ENCODE results near the gene GARS1. TPM values are rescaled to one million over a fixed set of nuclear protein-coding genes. Genes with fewer than 3 reads are reported as not detected.

The GARS1 gene
- total RNA-seq, 4 donors from 2014 or later = 33.5 to 71.2 (median 58.1) TPM

DNA sequence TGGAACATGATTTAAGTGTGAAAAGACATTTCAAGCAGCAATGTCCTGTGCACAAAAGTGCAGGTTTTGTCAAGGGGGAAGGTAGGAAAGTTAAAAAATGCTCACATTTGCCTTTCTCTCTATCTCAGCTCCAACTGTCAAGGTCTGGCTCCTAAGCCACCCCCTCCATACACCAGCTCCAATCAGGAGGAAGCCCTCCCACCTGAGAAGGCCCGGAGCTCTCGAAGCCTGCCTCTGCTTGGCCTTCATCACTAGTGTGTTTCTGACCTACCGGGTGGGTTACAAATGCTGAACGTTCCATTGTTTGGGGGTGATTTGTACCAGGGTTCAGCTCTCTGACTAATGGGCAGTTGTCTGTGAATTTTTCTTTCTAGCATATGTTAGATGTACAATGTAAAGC lies 73.4 kb downstream of the GARS1 start:
- intact Hi-C loops (cut with DNase I; ENCODE audit: low total_unique reads) = no loop called here
- Histone ChIP-seq H3K27ac (no peak overlapping the region), H3K4me3 (no peak overlapping the region), H3K4me1 (no peaks in the 10 kb centered on the region), H3K9me3 (no peaks in the 10 kb centered on the region), H3K36me3 (no peaks in the 10 kb centered on the region), H3K27me3 (no peaks in the 10 kb centered on the region)
- TF ChIP-seq POLR2A (IDR thresholded peaks at IDR 0.05) = no peak
- TF ChIP-seq, protein P1, sequence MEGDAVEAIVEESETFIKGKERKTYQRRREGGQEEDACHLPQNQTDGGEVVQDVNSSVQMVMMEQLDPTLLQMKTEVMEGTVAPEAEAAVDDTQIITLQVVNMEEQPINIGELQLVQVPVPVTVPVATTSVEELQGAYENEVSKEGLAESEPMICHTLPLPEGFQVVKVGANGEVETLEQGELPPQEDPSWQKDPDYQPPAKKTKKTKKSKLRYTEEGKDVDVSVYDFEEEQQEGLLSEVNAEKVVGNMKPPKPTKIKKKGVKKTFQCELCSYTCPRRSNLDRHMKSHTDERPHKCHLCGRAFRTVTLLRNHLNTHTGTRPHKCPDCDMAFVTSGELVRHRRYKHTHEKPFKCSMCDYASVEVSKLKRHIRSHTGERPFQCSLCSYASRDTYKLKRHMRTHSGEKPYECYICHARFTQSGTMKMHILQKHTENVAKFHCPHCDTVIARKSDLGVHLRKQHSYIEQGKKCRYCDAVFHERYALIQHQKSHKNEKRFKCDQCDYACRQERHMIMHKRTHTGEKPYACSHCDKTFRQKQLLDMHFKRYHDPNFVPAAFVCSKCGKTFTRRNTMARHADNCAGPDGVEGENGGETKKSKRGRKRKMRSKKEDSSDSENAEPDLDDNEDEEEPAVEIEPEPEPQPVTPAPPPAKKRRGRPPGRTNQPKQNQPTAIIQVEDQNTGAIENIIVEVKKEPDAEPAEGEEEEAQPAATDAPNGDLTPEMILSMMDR (IDR thresholded peaks at IDR 0.05) = no peak
- DNase-seq = no peak

DNA sequence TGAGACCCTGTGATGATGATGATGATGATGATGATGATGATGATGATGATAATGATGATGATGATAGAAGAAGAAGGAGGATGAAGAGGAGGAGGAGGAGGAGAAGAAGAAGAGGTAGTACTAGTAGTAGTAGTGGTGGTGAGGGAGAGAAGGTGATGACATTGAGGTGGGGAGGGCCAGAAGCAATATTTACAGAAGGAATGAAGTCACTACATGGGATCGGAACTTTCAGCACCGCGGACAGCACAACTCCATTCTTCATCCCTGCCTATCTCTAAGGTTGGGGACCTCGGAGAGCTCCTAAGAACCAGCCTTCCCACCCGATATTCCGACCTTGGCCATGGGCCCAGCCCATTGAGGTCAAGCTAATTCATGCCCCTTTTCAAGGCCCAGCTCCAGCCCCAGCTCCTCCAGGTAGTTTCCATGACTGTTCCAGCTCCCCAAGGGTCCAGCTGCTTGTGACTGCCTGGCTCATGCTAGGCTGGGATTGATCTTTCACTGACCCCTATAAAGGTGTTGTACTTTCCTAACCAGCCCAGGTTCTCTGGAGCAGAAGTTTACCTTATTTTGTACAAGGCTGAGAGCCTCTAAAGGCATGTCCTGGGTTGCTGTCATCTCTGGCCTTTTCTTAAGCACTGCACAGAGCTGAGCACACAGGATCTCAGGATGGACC lies 77.3 kb downstream of the GARS1 start:
- TF ChIP-seq POLR2A (IDR thresholded peaks at IDR 0.05) = no peak
- TF ChIP-seq, protein P1 (IDR thresholded peaks at IDR 0.05) = no peak
- DNase-seq = no peak
- intact Hi-C loops (cut with DNase I; ENCODE audit: low total_unique reads) = no loop called here

GRCh38 chr7:30674420-30674819 lies 79.7 kb downstream of the GARS1 start:
- DNase-seq = no peak
- intact Hi-C loops (cut with DNase I; ENCODE audit: low total_unique reads) = no loop called here
- no peaks in the 10 kb centered on the region for H3K9me3 ChIP-seq
- TF ChIP-seq, protein P1 (IDR thresholded peaks at IDR 0.05) = no peak
- TF ChIP-seq POLR2A (IDR thresholded peaks at IDR 0.05) = no peak
- no peak overlapping the region for H3K4me3 ChIP-seq
- H3K4me1 ChIP-seq = no peaks in the 10 kb centered on the region
- no peaks in the 10 kb centered on the region for H3K36me3 ChIP-seq
- H3K27me3 ChIP-seq = no peaks in the 10 kb centered on the region
- H3K27ac ChIP-seq = no peak overlapping the region

More for the DNA sequence above, 77.3 kb downstream of the GARS1 start:
- H3K4me1 ChIP-seq = no peaks in the 10 kb centered on the region
- H3K36me3 ChIP-seq = no peaks in the 10 kb centered on the region
- H3K9me3 ChIP-seq = no peaks in the 10 kb centered on the region
- H3K27ac ChIP-seq = no peak overlapping the region
- no peaks in the 10 kb centered on the region for H3K27me3 ChIP-seq
- H3K4me3 ChIP-seq = no peak overlapping the region

DNA sequence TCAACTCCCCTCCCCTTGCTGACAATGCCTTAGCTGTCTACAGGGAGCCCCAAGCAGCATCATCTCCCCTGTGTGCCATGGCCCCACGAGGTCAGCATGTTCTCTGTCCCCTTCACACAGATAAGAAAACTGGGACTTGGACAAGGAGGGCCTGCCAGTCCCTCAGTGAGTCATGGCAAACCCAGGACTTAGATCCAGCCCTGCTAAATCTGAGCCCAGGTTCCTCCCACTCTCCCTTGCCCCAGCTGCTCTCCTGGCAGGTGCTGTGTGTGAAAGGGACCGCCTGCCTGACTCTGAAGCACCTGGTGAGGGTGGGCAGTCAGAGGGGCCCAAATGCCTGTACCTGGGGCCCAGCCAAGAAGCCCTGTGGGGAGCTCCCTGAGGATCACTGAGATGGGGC lies 80.2 kb downstream of the GARS1 start:
- DNase-seq = no peak
- Histone ChIP-seq H3K36me3 (no peaks in the 10 kb centered on the region), H3K4me1 (no peaks in the 10 kb centered on the region), H3K9me3 (no peaks in the 10 kb centered on the region), H3K27ac (no peak overlapping the region), H3K4me3 (no peak overlapping the region), H3K27me3 (no peaks in the 10 kb centered on the region)
- intact Hi-C loops (cut with DNase I; ENCODE audit: low total_unique reads) = no loop called here
- TF ChIP-seq, protein P1 (IDR thresholded peaks at IDR 0.05) = no peak
- no peak for TF ChIP-seq POLR2A (IDR thresholded peaks at IDR 0.05)

- no peaks in the 10 kb centered on the region for H3K4me1 ChIP-seq
- intact Hi-C loops (cut with DNase I; ENCODE audit: low total_unique reads) = no loop called here
- no peak overlapping the region for H3K4me3 ChIP-seq
- no peaks in the 10 kb centered on the region for H3K9me3 ChIP-seq
- H3K27ac ChIP-seq = no peak overlapping the region
- H3K27me3 ChIP-seq = no peaks in the 10 kb centered on the region
- TF ChIP-seq POLR2A (IDR thresholded peaks at IDR 0.05) = no peak
- TF ChIP-seq, protein P1 (IDR thresholded peaks at IDR 0.05) = no peak
- H3K36me3 ChIP-seq = no peaks in the 10 kb centered on the region
- DNase-seq = no peak
These were observed 84.1 kb downstream of the GARS1 start for GRCh38 chr7:30678805-30679204.
